Amniotic epithelial cell (primary cell): ENCODE data around the gene GFRA1.
"Not testable (repeated sequence)": the region's sequence is repeated elsewhere in the genome, so short reads cannot be mapped to it uniquely, and the experiment has no call there.

ENCODE experiments used
- DNase-seq: peaks from one replicate; pipeline ENCODE4 v3.0.0-alpha.2; 2010; ENCODE audit warnings: low read depth

Gene GFRA1

DNA sequence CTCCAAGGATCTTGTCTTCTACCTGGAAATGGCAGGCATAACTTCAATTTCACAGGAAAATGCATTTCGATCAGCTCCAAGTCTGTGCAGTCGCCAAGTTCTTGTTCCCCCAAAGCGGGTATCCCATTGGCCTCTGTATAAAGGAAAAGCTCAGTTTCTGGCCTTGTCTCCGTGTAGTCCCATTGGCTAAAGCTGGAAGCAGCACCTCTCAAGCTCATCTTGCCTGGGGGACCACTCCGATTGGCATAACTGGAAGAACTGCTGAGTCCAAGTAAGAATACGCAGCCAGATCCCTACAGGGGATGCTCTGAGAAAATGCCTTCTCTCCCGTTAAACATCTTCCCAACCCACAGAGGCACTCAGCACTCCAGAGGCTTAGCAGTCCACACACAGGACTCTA lies 205.2 kb downstream of the GFRA1 start:
- no peak for DNase-seq

DNA sequence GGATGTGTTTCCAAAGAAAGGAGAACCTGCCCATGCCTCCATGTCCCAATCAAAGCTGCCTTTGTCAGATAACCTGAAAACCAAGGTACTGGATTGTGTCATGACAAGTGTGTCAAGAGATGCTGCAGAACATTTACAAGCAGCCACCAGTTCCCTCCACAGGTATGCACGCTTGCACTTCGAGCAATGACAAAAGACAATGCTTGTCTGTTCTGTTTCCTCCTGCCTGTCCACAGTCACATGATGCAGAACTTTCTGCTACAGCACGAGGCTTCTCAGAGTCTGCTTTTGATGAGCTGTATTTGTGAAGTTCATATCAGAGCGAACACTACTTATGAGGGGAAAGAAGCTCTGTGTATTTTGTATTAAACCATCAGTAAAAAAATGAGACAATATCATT lies 209.9 kb downstream of the GFRA1 start:
- DNase-seq, result no peak

DNA sequence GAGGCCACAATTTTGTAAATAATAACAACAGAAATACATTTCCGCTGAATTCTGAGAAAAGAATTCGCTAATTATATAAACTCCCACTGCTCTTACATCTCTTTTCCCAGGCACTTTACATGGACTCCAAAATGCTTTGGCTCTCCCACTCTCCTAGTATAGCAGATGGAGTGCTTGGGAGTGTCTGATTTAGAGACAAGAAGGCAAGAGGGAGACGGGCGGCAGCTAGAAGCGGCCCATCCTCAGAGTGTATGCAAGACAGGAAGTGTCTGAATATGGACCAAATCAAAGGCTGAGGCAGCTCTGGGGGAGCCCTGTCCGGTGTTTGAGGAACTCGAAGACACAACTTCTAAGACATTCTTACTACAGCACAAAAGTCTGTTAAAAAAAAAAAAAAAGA lies 212.1 kb downstream of the GFRA1 start:
- DNase-seq, result no peak

DNA sequence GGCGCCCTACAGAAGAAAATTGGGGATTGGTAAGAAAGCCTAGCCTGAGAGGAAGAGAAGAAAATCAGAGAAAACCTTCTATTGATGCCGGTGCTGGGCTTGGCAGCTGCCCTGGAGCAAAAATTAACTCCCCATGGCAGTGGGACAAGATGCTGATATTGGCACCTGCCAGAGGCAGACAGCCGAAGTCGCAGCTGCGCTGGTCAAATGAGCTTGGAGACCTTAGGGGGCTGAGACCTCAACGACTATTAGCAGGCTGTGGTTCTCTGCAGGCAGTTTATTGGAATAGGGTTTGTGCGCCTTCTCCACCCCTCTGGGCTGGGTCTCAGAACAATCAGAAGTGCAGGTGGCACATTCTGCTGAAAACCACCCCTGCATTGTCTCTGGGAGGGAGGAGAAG lies 213.7 kb downstream of the GFRA1 start:
- DNase-seq, result no peak

DNA sequence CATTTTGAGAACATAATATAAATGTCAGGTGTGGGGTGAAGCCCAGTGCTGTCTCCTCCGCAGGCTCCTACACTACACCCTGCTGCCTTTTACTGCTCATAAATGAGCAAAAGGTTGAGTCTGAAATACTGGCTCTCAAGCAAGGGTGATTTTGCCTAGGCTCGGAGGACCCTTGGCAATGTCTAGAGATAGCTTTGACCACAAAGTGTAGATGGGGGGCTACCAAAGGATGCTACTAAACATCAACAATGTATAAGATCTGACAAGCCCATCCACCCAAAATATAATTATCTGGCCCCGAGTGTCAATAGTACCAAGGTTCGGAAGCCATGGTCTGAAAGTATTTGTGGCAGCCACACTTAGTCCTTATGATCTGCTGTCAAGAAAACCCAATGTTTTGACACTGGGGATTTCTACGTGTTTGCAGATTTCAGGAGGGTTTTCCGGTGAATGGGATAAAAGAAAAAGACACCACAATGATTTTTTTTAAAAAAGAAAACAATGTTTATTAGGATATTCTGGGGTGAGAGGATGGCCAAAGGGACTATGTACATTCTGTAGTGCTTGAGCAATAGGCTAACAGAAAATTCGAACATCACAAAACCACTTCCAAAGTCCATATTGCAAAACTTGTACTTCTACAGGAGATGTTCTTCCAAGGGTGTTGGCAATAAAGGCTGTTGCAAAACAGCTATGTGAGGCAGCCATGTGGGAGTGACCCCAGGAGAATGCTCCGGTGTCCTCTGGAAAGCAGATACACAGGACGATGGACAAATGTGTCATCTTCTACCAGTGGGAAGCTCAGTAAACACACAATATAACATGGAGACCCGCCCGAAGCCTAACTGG lies 216.3 kb downstream of the GFRA1 start:
- DNase-seq, result peak; percentile 82

DNA sequence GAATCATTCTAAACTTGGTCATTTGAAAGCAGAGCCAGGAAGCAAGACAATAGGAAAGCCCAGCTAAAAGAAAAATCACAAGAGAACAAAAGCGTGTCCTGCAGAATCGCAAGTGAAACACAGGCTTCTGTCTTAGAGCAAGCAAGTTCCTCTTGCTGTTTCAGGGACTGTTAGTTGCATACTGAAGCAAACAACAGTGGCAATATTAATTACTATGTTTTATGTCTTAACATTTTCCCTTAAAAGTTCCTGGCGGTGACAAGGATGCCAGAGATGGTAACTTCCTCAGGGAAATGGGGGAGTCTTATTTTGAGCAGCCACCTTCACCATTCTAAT lies 217.1 kb downstream of the GFRA1 start:
- no peak for DNase-seq

DNA sequence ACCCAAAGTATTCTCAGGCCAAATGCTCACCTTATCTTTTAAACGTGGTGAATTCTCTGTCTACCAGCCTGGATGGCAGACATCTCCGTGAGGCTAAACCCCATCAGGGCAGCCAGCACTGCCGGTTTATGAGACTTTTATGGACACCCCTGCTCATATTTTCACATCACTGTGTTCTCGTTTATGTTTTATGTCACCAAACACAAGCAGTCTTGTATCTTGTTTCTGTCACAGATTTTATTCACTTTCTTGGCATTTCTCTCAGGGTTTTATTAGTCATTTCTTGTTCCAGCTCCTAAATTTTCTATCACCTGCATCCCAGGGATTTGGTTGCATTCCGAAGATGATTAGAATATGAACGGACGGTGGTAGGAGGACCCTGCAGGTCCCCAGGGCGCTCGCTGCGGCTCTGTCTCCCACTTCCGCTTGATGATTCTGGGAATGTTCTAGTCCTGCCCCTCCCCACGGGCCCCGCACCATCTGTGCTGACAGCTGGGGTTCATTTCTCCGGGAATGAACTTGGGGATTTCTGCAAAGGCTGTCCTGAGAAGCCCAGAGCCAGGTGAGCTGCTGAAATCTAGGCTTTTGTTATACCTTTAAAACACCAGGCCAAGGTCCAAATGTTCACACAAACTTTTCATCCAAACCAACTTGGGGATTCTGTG lies 217.6 kb downstream of the GFRA1 start:
- DNase-seq, result no peak

DNA sequence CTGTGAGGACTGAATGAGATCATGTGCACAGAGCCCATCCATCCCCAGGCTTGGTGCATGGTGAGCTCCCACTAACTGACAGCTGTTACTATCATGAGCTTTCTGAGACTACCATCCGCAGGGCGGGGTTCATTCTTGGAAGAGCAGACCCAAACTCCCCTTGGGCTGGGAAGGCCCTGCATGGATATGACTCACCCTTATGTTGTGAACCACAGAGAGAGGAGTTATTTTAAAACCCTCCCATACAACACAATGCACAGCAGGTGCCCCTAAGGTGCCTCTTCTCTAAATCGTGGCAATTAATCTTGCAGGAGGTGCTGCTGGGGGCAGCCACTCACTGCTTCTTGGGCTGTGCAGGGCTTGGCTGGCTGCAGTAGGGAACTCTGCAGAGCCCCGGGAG lies 219.1 kb downstream of the GFRA1 start:
- DNase-seq, result peak; percentile 3

DNA sequence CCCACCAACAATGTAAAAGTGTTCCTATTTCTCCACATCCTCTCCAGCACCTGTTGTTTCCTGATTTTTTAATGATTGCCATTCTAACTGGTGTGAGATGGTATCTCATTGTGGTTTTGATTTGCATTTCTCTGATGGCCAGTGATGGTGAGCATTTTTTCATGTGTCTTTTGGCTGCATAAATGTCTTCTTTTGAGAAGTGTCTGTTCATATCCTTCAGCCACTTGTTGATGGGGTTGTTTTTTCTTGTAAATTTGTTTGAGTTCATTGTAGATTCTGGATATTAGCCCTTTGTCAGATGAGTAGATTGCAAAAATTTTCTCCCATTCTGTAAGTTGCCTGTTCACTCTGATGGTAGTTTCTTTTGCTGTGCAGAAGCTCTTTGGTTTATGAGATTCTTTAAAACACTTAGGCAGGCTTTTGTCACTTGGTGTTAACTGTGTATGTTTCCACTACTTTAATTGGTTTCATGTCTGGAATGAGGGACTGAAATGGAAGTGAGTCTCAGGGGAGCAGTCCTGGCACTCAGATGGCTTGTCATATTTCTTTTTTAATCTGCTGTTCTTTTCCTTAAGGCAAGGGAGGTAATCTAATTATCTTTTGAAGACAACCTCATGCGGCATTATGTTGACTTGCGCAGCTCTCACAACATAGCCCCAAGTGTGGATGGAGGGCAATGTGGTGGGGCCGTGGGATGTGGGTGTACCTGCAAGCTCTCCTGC lies 219.8 kb downstream of the GFRA1 start:
- not testable (repeated sequence) for DNase-seq

DNA sequence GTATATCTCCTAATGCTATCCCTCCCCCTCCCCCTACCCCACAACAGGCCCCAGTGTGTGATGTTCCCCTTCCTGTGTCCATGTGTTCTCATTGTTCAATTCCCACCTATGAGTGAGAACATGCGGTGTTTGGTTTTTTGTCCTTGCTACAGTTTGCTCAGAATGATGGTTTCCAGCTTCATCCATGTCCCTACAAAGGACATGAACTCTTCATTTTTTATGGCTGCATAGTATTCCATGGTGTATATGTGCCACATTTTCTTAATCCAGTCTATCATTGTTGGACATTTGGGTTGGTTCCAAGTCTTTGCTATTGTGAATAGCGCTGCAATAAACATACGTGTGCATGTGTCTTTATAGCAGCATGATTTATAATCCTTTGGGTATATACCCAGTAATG lies 220.5 kb downstream of the GFRA1 start:
- DNase-seq, result not testable (repeated sequence)

DNA sequence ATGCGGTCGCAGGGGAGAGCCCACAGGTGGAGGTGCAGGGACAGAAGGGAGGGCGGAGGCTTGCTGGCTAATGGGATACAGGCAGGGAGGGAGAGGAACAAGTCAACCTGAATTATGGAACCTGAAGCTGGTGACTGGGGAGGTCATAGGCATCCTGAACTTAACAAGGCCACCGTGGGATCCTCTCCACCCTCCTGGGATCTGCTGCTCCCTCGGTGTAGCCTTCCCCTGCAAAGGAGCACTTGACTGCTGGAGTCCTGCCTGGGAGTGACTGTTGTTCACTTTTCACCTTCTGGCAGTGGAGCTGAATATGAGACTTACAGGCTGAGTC lies 223.1 kb downstream of the GFRA1 start:
- no peak for DNase-seq

DNA sequence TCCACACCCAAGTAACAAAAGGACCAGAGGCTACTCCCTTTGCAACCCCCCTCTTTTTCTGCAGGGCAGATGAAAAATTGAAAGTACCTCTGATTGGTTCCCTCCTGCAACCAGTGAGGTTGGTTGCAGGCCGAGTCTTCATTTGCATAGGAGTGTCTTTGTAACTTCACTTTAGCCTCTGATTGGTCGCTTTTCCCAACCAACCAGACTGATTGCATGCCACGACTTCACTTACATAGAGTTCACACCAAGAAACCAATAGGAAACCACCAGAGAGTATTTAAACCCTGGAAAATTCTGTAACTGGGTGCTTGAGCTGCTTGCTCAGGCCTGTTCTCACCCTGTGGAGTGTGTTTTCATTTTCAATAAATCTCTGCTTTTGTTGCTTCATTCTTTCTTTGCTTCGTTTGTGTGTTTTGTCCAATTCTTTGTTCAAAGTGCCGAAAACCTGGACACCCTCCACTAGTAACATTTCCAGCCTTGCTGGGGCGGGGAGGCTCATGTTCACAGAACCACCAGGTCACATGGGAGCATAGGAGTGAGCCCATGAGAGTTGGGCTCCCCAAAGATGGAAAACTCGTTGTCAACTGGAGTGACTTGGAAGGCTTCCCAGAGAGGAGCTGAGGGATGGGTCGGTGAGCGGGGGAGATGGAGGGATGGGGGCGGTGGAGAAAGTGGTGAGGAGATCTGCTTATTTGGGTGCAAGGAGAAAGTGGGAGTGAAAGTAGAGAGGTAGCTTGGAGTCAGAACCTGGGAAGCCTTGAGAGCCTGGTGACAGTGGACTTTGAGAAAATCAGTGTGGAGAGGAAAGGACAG lies 223.6 kb downstream of the GFRA1 start:
- DNase-seq, result no peak

DNA sequence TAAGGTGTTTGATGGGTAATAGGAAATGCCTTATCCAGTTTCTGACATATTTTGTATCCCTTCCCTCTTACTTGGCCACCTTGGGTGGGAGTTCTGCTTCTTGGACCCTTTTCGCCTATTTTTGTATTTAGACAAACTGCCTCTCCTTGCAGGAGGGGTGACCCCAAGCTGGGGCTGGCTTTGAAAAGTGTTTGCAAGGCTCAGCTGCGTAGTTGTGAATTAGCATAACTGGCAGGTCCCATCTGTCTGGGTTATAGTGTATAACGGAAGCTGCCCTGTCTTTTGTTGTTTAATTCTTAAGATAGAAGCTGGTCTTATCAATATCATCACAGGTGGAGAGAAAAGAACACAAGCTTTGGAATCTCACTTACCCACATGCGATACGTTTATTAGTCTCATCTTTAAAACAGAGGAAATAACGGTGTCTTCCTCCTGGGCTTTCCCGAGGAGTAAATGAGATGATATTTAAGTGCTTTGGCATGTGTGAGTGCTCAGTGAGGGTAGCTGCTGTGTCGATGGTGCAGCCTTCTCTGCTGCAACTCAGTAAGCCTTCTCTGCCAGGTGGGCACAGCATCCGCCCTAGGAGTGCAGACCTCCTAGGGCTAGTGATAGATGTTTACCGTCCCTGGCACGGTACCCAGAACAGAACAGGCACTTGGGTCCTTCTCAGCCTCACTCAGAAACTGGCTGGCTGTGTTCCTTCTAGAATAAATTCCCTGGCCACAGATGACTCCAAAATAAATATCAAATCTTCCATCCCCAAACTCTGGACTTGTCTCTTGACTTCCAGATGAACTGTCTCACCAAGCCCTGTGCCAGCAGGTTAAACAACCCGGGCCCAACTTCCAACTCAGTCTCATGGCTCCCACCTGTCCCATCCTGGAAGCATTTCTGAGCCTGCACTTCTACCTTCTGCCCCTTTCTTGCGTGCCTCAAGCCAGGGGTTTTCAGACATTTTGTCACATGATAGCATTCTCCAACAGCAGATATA lies 227.3 kb downstream of the GFRA1 start:
- no peak for DNase-seq

DNA sequence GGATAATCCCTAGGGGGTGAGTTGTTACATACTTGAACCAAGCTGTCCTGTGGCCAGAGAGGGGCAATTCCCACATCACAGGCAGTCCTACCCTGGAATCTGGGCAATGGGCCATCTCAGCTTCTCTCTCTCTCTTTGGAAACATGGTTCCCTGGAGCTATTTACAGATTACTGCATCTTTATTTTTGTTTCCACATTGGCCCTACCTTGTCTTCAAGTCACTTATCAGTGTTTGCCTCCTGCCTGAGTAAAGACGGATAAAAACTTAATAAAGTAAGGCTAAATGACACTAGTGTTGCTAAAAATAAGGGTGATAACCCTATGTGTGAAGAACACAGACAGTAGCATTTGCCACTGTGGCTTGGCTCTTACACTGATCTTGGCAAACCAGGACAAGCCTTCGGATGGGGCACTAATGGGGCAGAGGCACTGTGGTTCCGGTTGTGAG lies 228.2 kb downstream of the GFRA1 start:
- DNase-seq, result peak; percentile 10

DNA sequence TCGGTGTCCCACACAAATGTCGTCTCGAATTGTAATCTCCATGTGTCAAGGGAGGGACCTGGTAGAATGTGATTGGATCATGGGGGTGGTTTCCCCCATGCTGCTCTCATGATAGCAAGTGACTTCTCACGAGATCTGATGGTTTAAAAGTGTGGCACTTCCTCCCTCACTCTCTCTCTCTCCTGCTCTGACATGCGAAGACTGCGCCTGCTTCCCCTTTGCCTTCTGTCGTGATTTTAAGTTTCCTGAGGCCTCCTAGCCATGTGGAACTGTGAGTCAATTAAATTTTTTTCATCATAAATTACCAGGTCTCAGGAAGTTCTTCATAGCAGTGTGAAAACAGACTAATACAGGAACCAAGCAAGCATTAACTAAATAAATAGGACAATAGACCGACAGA lies 229.1 kb downstream of the GFRA1 start:
- no peak for DNase-seq

DNA sequence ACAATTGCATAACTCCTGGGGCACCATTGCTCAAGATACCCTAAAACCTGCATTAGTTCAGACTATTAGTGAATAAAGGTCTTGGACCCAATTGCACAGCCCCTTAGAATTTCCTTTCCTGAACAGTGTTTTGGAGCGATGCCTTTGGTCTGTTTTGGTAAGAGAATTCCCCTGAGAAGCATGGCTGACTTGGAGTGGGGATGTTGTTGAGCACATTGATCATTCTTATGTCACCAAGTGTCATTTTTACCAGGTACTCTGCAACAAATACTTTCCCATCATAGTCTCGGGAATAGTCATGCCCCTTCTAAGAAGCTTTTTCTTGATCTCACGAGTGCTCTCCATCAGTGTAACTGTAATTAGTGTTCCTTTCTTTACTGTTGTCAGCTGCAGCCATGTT lies 229.7 kb downstream of the GFRA1 start:
- DNase-seq, result no peak

DNA sequence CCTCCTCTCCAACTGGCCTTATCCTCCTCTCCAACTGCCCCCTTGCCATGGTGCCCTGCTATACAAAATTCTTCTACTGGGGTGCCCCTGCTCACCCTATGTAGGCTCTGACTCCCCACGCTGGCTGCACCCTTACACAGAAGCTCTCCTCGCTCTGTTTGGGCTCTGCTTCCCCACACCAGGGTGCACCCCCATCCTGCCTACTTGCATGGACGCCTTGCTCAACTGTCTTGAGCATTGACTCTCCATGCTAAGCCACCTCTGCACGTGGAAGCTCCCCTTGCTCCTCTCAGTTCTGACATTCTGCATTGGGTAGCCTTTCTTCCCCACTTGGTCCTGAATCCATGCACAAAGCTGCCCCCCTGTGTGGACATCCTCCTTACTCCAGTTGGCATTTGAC lies 231.1 kb downstream of the GFRA1 start:
- no peak for DNase-seq

DNA sequence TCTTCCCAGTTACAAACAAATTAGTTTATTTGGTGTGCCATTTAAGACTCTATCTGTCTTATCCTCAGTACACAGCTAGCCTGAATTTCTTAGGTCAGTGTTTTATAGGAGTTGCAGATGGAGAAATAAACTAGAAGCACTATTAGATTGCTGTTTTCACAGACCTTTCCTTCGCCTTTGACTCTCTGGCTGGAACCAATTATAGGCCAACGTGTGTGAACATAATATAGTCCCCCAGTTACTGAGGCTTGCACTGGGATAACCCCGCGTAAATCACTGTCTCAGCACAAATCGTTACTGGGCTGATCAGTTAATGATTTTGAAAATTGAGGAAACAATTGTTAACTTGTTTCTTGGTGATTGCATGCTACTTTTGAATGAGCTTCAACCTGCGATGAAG lies 233.4 kb downstream of the GFRA1 start:
- DNase-seq, result no peak

DNA sequence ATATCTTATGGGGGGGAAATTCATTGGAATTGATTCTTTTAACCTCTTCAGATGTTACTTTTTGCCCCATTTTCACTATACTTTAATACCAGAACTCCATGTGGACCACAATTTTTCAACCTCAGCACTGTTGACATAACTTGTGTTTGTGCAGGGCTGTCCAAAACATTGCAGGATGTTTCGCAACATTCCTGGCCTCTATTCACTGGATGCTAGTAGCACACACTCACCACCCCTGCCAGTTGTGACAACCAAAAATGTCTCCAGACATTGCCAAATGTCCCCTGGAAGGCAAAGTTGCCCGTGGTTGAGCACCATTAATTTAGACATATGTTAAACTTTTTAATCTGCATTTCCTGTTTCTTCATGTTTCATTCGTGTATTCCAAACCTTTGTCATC lies 234.7 kb downstream of the GFRA1 start:
- DNase-seq, result peak; percentile 56

DNA sequence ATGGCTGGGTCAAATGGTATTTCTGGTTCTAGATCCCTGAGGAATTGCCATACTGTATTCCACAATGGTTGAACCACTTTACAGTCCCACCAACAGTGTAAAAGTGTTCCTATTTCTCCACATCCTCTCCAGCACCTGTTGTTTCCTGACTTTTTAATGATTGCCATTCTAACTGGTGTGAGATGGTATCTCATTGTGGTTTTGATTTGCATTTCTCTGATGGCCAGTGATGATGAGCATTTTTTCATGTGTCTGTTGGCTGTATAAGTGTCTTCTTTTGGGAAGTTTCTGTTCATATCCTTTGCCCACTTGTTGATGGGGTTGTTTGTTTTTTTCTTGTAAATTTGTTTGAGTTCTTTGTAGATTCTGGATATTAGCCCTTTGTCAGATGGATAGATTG lies 237.6 kb downstream of the GFRA1 start:
- DNase-seq, result not testable (repeated sequence)

DNA sequence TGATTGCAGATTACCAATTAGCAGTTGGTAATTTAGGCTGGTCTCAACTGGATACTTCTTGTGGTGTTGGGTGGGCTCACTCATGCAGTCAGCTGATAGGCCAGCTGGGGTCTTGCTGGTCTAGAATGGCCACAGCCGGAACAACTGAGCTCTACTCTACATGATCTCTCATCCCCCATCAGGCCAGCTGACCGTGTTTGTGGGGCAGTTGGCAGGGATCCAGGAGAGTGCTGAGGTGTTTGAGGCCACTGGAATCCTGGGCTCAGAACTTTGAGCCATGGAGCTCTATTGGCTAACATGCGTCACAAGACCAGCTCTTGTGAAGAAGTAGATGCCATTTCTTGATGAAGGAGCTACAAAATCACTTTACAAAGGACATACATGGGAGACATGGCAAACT lies 242.4 kb downstream of the GFRA1 start:
- DNase-seq, result no peak
